ENCODE measurements around the gene ETF1.

The ETF1 gene

DNA sequence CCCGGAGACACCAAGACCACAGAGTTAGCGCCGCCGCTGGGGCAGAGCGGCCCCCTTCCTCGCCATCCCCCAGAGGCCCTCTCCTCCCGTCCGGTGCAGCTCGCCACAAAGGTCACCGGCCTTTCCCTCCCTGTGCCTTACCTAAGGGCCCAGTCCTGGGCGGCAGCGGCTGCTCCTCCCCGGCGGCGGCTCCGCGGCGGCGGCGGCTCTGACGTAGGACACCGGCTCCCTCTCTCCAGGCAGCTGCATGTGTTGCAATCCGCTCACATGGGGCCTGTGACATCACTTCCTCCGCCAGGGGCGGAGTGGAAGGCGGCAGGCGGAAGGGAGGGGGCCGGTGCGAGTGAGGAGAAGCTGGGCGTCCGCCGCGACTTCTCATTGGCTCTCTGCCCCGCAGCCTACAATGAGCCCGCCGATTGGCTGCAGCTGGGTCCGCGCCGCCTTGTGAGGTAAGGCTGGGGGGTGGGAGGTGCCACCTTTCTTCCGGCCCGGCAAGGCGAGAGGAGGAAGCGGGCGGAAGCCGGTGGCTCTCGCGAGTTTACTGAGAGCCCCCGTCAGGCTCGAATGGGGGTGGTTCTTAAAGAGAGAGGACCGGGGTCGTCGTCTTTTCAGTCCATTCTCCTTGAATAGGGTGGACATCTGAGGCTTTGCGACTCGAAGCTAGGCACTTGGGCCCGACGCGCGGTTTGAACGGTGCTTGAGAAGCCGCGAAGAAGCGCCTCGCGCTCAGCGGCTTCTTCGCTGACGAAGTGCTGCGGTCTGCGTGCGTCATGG, at the start of gene ETF1:
Gene ETF1 (minus strand): TSS at position 281 of the 774 bp plus-strand sequence. CDS start 318 bp downstream, outside the sequence.
- Histone ChIP-seq H3K4me1 (ENCODE audit: control insufficient read depth in 1 of 2, insufficient read depth in 2 of 2, low read length in 2 of 2) (peaks cover 20 to 64% of the 10 kb centered on the region in 2 donors), H3K27me3 (ENCODE audit: low read depth, low read length) (no peaks in the 10 kb centered on the region), H3K4me3 (ENCODE audit: low read depth in 1 of 2, low read length in 2 of 2) (peak within 1 kb of the TSS; percentile 84 to 91), H3K27ac (ENCODE audit: low read length) (peak within 1 kb of the TSS; percentile 100), H3K9me3 (ENCODE audit: control insufficient read depth in 1 of 2, low read length in 2 of 2) (no peaks in the 10 kb centered on the region), H3K36me3 (ENCODE audit: control insufficient read depth in 1 of 2, insufficient read depth in 2 of 2, low read length in 2 of 2) (peaks cover 0 to 14% of the 10 kb centered on the region in 2 donors)

DNA sequence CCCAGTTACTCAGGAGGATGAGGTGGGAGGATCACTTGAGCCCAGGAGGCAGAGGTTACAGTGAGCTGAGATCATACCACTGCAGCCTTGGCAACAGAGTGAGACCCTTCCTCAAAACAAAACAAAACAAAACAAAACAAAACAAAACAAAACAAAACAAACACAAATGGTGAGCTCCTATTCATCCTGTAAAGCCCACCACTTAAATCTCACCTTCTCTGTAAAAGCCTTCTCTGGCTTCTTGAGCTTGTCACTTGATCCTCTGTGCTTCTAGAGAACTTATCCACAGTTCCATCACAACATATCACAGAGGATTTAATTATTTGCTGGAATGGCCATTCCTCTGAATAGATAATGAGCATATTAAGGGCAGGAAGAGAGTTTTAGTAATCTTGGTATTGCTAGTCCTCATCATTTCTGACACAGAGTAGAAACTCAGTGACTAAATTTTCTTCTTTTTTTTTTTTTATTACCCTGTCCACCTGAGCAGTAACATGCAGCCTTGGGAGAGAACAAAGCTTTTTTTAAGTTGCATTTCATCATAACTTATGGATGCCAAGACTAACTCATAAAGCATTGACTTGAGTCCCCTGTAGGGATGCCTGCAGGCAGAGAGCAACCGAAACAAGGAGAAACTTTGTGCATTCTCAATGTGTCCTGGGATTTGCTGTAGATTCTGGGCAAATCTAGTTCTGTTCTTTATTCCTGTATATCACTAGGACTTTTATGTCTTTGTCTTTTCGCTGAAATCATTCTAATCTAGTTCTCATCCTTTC, 45.2 kb upstream of the ETF1 start:
- no peaks in the 10 kb centered on the region for H3K36me3 ChIP-seq (ENCODE audit: control insufficient read depth in 1 of 2, insufficient read depth in 2 of 2, low read length in 2 of 2)
- H3K9me3 ChIP-seq (ENCODE audit: control insufficient read depth in 1 of 2, low read length in 2 of 2), result no peaks in the 10 kb centered on the region
- H3K4me3 ChIP-seq (ENCODE audit: low read depth in 1 of 2, low read length in 2 of 2), result no peak overlapping the region
- no peaks in the 10 kb centered on the region for H3K4me1 ChIP-seq (ENCODE audit: control insufficient read depth in 1 of 2, insufficient read depth in 2 of 2, low read length in 2 of 2)
- no peaks in the 10 kb centered on the region for H3K27me3 ChIP-seq (ENCODE audit: low read depth, low read length)
- no peak overlapping the region for H3K27ac ChIP-seq (ENCODE audit: low read length)

DNA sequence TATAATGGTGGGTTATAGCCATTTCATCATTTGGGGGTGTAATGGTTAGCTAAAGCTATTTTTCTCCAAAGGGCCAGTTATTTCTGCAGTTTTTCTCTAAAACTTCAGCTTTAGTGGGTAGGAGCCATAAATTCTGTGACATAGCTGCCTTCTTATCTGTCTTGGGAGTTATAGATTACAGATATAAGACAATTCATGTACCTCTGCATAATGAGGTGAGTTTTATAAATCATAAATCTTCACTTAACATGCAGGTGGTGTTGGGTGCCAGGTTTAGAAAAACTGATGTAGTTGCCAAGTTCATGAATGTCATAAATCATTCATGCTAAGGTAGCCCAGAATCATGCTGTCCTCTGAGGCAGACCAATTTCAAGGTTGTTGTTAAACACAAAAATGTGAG, 42.1 kb upstream of the ETF1 start:
- Histone ChIP-seq H3K9me3 (ENCODE audit: control insufficient read depth in 1 of 2, low read length in 2 of 2) (no peaks in the 10 kb centered on the region), H3K4me1 (ENCODE audit: control insufficient read depth in 1 of 2, insufficient read depth in 2 of 2, low read length in 2 of 2) (no peaks in the 10 kb centered on the region), H3K36me3 (ENCODE audit: control insufficient read depth in 1 of 2, insufficient read depth in 2 of 2, low read length in 2 of 2) (no peaks in the 10 kb centered on the region), H3K27me3 (ENCODE audit: low read depth, low read length) (no peaks in the 10 kb centered on the region), H3K27ac (ENCODE audit: low read length) (no peak overlapping the region), H3K4me3 (ENCODE audit: low read depth in 1 of 2, low read length in 2 of 2) (no peak overlapping the region)

DNA sequence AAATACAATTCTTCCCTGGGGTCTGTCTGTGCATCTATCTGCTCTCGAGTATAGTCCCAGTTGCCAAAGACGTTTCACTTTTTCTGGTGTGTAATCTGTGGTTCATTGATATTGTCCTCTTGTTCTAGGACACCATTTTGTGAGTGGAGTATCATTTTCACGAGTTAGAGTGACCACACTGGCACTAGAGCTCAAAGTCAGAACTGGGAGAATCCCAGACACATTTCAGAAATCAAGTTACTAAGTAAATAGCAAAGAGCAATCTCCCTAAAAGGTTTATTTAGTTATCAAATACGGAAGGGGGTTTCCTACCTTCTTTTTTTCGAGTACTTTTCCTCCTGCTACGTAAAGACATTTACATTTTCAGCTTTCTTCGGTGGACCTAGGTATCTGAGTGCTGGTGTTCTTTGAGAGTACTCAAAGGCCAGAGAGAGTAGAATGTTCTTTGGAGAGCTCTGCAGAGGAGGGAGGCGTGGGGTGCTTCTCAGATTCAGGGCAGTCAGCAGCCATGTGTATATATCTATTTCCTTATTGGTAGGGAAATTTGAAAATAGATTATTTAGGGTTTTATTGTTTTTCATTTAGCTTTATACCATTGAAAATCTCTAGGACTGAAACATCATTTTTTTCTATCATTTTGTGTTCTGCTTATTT, 41.1 kb upstream of the ETF1 start:
- H3K27me3 ChIP-seq (ENCODE audit: low read depth, low read length), result no peaks in the 10 kb centered on the region
- no peak overlapping the region for H3K27ac ChIP-seq (ENCODE audit: low read length)
- no peaks in the 10 kb centered on the region for H3K4me1 ChIP-seq (ENCODE audit: control insufficient read depth in 1 of 2, insufficient read depth in 2 of 2, low read length in 2 of 2)
- H3K9me3 ChIP-seq (ENCODE audit: control insufficient read depth in 1 of 2, low read length in 2 of 2), result no peaks in the 10 kb centered on the region
- H3K4me3 ChIP-seq (ENCODE audit: low read depth in 1 of 2, low read length in 2 of 2), result no peak overlapping the region
- no peaks in the 10 kb centered on the region for H3K36me3 ChIP-seq (ENCODE audit: control insufficient read depth in 1 of 2, insufficient read depth in 2 of 2, low read length in 2 of 2)

DNA sequence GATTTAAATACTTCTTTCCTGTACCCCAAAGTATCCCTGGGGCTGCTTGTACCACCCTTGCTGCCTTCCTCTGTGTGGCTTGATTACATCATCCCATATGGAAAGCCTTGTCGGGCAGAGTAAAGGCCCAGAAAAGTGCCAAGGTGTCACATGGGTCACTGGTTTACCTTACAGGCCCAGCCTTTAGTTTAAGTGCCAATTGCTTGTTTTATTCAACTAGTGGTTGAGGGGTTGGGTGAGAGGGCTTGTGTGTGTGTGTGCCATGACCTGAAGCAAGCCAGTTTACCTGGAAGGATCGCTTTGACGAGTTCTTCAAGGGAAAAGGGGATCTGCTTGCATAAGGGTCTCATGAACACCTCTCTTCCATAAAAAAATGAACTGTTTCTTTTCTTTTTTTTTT, 39.9 kb upstream of the ETF1 start:
- H3K27me3 ChIP-seq (ENCODE audit: low read depth, low read length), result no peaks in the 10 kb centered on the region
- H3K9me3 ChIP-seq (ENCODE audit: control insufficient read depth in 1 of 2, low read length in 2 of 2), result no peaks in the 10 kb centered on the region
- H3K36me3 ChIP-seq (ENCODE audit: control insufficient read depth in 1 of 2, insufficient read depth in 2 of 2, low read length in 2 of 2), result no peaks in the 10 kb centered on the region
- H3K4me3 ChIP-seq (ENCODE audit: low read depth in 1 of 2, low read length in 2 of 2), result no peak overlapping the region
- H3K4me1 ChIP-seq (ENCODE audit: control insufficient read depth in 1 of 2, insufficient read depth in 2 of 2, low read length in 2 of 2), result no peaks in the 10 kb centered on the region
- H3K27ac ChIP-seq (ENCODE audit: low read length), result no peak overlapping the region

DNA sequence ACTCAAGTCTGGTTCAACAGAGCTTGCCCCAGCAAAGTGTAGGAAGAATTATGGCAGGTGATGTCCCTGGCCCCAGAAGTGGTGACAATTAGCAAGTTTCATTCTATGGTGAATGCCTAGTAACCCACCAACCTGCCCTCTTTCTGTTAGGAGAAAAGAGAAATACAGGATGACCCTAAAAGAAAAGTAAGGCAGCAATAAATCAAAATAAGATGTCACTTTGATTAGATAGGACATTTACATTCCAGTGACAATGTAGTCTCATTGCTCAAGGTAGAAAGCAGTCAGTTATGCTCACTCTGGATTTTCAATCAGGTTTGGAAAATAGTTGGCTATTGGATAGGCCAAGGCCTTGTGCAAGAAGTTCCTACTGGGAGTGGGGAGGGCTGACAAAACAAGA, 37.7 kb upstream of the ETF1 start:
- Histone ChIP-seq H3K27me3 (ENCODE audit: low read depth, low read length) (no peaks in the 10 kb centered on the region), H3K36me3 (ENCODE audit: control insufficient read depth in 1 of 2, insufficient read depth in 2 of 2, low read length in 2 of 2) (no peaks in the 10 kb centered on the region), H3K4me3 (ENCODE audit: low read depth in 1 of 2, low read length in 2 of 2) (no peak overlapping the region), H3K9me3 (ENCODE audit: control insufficient read depth in 1 of 2, low read length in 2 of 2) (no peaks in the 10 kb centered on the region), H3K4me1 (ENCODE audit: control insufficient read depth in 1 of 2, insufficient read depth in 2 of 2, low read length in 2 of 2) (no peaks in the 10 kb centered on the region), H3K27ac (ENCODE audit: low read length) (no peak overlapping the region)

DNA sequence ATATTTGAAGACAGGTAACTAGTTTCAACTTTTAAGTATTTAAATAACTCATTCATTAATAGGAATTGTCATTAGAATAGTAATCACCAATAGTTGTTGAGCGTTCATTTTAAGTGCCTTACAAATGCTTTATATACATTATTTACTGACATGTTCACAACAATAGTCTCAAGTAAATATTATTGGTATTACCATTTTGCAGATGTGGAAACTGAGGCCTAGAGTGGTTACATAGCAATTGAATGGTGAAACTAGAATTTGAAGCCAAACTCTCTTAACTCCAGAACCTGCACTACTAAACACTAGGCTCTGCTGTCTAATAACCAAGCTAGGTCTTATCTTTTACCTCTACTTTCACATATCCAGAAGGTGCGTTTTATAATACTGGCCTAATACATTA, 37.0 kb upstream of the ETF1 start:
- no peak overlapping the region for H3K27ac ChIP-seq (ENCODE audit: low read length)
- H3K9me3 ChIP-seq (ENCODE audit: control insufficient read depth in 1 of 2, low read length in 2 of 2), result no peaks in the 10 kb centered on the region
- H3K36me3 ChIP-seq (ENCODE audit: control insufficient read depth in 1 of 2, insufficient read depth in 2 of 2, low read length in 2 of 2), result peaks cover 0 to 6% of the 10 kb centered on the region in 2 donors
- no peaks in the 10 kb centered on the region for H3K27me3 ChIP-seq (ENCODE audit: low read depth, low read length)
- no peaks in the 10 kb centered on the region for H3K4me1 ChIP-seq (ENCODE audit: control insufficient read depth in 1 of 2, insufficient read depth in 2 of 2, low read length in 2 of 2)
- H3K4me3 ChIP-seq (ENCODE audit: low read depth in 1 of 2, low read length in 2 of 2), result no peak overlapping the region

DNA sequence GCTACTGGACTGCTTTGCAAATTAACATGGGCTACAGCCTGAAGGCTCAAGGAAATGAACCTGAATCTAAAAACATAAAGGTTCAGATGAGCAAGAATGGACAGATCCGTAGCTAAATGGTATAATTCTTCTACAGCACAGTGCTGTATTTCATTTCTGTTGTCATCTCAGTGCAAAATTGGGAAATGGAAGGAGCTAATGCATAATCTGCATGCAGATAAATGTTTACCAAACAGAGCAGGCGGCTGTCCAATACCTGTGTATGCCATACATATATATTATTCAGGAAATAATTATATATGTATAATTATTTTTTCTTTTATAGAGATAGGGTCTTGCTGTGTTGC, 36.5 kb upstream of the ETF1 start:
- H3K36me3 ChIP-seq (ENCODE audit: control insufficient read depth in 1 of 2, insufficient read depth in 2 of 2, low read length in 2 of 2), result peaks cover 0 to 11% of the 10 kb centered on the region in 2 donors
- H3K4me1 ChIP-seq (ENCODE audit: control insufficient read depth in 1 of 2, insufficient read depth in 2 of 2, low read length in 2 of 2), result no peaks in the 10 kb centered on the region
- H3K27ac ChIP-seq (ENCODE audit: low read length), result no peak overlapping the region
- no peak overlapping the region for H3K4me3 ChIP-seq (ENCODE audit: low read depth in 1 of 2, low read length in 2 of 2)
- H3K27me3 ChIP-seq (ENCODE audit: low read depth, low read length), result no peaks in the 10 kb centered on the region
- no peaks in the 10 kb centered on the region for H3K9me3 ChIP-seq (ENCODE audit: control insufficient read depth in 1 of 2, low read length in 2 of 2)

DNA sequence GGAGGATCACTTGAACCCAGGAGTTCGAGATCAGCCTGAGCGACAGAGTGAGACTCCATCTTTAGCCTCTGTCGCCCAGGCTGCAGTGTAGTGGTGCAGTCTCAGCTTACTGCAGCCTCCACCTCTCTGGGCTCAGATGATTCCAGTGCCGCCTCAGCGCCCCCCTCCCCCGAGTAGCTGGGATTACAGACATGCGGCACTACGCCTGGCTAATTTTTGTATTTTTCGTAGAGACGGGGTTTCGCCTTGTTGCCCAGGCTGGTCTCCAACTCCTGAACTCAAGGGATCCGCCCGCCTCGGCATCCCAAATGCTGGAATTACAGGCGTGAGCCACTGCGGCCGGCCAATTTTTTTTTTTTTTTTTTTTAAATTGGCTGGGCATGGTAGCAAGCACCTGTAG, 34.4 kb upstream of the ETF1 start:
- H3K27ac ChIP-seq (ENCODE audit: low read length), result no peak overlapping the region
- no peaks in the 10 kb centered on the region for H3K9me3 ChIP-seq (ENCODE audit: control insufficient read depth in 1 of 2, low read length in 2 of 2)
- peaks cover 3 to 24% of the 10 kb centered on the region in 2 donors for H3K36me3 ChIP-seq (ENCODE audit: control insufficient read depth in 1 of 2, insufficient read depth in 2 of 2, low read length in 2 of 2)
- no peaks in the 10 kb centered on the region for H3K27me3 ChIP-seq (ENCODE audit: low read depth, low read length)
- no peak overlapping the region for H3K4me3 ChIP-seq (ENCODE audit: low read depth in 1 of 2, low read length in 2 of 2)
- peaks cover 0 to 13% of the 10 kb centered on the region in 2 donors for H3K4me1 ChIP-seq (ENCODE audit: control insufficient read depth in 1 of 2, insufficient read depth in 2 of 2, low read length in 2 of 2)

DNA sequence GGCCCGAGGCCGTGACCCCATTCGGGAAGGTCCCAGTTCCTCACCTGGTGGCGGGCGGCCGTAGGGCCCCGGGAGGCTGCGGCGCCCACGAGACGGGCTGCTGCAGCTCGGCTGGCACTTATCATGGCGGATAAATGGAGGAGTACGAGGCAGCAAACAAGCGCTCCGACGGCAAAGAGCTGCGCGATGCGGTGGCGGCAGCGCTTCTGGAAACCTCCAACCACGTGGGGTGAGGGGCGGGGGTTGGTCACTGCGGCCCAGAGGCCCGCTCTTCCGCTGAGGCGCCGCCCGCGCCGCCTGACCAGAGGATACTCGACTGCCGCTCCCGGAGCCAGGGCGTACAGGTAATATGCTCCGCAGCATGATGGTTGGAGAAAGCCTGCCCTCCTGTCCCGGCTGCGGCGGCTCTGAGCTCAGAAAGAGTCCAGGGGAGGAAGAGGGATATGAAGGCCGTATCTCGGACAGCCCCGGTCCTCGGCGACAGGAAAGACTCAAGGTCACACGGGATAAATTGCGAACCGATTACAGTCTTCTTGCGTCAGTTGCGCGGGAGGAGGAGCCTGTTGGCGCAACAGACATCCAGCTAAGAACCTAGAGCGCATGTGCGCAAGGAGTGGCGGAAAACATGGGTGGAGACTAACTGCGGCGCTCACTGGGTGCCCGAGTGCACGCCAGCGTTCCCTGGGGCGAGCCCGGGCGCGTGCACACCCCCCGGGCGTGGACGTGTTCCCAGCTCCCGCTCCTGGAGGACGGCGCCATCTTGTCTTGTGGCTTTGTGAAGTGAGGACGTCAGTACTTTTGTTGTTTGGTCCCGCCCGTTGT, 32.4 kb upstream of the ETF1 start, which contains the start of gene HSPA9:
Gene HSPA9 (minus strand): TSS at position 208 of the 822 bp plus-strand sequence. CDS start 83 bp downstream, at position 125.
- no peaks in the 10 kb centered on the region for H3K9me3 ChIP-seq (ENCODE audit: control insufficient read depth in 1 of 2, low read length in 2 of 2)
- peaks cover 0 to 13% of the 10 kb centered on the region in 2 donors for H3K4me1 ChIP-seq (ENCODE audit: control insufficient read depth in 1 of 2, insufficient read depth in 2 of 2, low read length in 2 of 2)
- H3K36me3 ChIP-seq (ENCODE audit: control insufficient read depth in 1 of 2, insufficient read depth in 2 of 2, low read length in 2 of 2), result peaks cover 19 to 43% of the 10 kb centered on the region in 2 donors
- H3K27ac ChIP-seq (ENCODE audit: low read length), result peak within 1 kb of the TSS; percentile 99
- peak within 1 kb of the TSS; percentile 94 to 98 for H3K4me3 ChIP-seq (ENCODE audit: low read depth in 1 of 2, low read length in 2 of 2)
- H3K27me3 ChIP-seq (ENCODE audit: low read depth, low read length), result no peaks in the 10 kb centered on the region
